B cell (primary cell): ENCODE data around the gene PRELID1.

Experiments
- EZH2 ChIP-seq: IDR thresholded peaks from 2 replicates; pipeline ENCODE4 v1.6.1; 2012; ENCODE audit warnings: borderline replicate concordance, low read depth, mild to moderate bottlenecking, moderate library complexity, low read length; ENCODE audit not compliant: insufficient read depth, poor library complexity, severe bottlenecking
- TF ChIP-seq, protein P1 (sequence below): fragments of 200-600 bp; IDR thresholded peaks from one replicate; pipeline ENCODE4 v1.8.0; 2022; ENCODE audit warnings: antibody characterized with exemption, mild to moderate bottlenecking

DNA sequence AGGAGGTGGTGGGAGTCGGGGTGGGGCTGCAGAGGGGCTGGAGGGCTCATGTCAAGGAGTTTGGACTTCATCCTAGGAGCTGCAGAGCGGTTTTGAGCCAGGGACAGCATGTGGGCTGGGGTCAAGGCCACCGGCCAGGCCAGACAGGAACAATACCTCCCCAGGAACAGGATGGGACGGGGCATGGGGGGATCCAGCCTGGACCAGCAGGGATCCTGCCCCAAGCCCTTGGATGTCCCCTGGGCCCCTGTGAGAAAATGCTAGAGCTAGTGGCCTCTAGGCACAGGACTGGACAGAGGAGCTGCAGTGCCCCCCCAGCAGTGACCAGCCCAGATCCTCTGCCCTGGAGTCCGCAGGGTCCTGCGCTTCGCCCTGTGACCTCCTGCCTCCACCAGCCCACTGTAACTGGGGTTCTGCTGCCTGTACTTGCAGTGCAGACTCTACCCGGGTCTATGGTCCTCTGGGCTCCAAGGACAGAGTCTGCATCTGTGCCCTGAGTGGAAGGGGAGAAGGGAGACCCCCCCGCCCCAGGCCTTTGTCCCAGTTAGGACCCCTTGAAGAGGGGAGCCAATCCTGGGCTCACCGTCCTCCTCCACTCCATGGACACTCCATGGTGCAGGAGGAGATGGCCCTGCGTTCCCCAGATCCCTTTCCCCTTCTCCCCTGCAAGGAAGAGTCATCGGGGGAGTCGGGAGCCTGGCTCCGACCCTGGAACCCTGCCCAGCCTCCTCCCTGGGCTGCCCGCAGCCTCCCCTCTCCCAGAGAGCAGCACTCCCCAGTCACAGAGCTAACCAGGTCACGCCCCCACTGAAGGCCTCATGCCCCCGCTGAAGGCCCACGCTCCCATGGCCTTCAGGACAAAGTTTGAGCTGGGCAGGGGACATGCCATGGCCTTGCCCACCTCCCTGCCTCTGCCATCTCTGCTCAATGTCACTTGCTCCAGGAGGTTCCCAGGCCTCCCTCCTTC is 11.1 kb downstream of the PRELID1 start:
- TF ChIP-seq, protein P1, sequence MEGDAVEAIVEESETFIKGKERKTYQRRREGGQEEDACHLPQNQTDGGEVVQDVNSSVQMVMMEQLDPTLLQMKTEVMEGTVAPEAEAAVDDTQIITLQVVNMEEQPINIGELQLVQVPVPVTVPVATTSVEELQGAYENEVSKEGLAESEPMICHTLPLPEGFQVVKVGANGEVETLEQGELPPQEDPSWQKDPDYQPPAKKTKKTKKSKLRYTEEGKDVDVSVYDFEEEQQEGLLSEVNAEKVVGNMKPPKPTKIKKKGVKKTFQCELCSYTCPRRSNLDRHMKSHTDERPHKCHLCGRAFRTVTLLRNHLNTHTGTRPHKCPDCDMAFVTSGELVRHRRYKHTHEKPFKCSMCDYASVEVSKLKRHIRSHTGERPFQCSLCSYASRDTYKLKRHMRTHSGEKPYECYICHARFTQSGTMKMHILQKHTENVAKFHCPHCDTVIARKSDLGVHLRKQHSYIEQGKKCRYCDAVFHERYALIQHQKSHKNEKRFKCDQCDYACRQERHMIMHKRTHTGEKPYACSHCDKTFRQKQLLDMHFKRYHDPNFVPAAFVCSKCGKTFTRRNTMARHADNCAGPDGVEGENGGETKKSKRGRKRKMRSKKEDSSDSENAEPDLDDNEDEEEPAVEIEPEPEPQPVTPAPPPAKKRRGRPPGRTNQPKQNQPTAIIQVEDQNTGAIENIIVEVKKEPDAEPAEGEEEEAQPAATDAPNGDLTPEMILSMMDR, result no peak
- TF ChIP-seq EZH2, result no peak
